ENCODE results near the gene CLEC2B.

Gene CLEC2B

GRCh38 chr12:9868311-9868801 is 798 bp downstream of the CLEC2B start:
- DNase-seq: peak; percentile 70

GRCh38 chr12:9867531-9867930 is 1.6 kb downstream of the CLEC2B start:
- peak; percentile 61 for DNase-seq

- peak; percentile 73 for DNase-seq
These were observed 2.3 kb downstream of the CLEC2B start for GRCh38 chr12:9866860-9867269.

GRCh38 chr12:9864913-9865675 is 4.1 kb downstream of the CLEC2B start:
- peak; percentile 67 for DNase-seq

- DNase-seq: no peak
These were observed 11.0 kb downstream of the CLEC2B start for GRCh38 chr12:9858135-9858534.

- DNase-seq: no peak
These were observed 12.3 kb downstream of the CLEC2B start for GRCh38 chr12:9856894-9857293.

- peak; percentile 23 for DNase-seq
These were observed 13.0 kb downstream of the CLEC2B start for GRCh38 chr12:9856151-9856550.

- no peak for DNase-seq
These were observed 17.2 kb downstream of the CLEC2B start for GRCh38 chr12:9851927-9852326.

GRCh38 chr12:9851050-9851449 is 18.1 kb downstream of the CLEC2B start:
- DNase-seq: peak; percentile 14

GRCh38 chr12:9848899-9849298 is 20.3 kb downstream of the CLEC2B start:
- no peak for DNase-seq

GRCh38 chr12:9843407-9843806 is 25.7 kb downstream of the CLEC2B start:
- no peak for DNase-seq

- no peak for DNase-seq
These were observed 37.4 kb downstream of the CLEC2B start for GRCh38 chr12:9831720-9832119.

- no peak for DNase-seq
These were observed 39.2 kb downstream of the CLEC2B start for GRCh38 chr12:9829982-9830381.

- DNase-seq: no peak
These were observed 39.7 kb downstream of the CLEC2B start for GRCh38 chr12:9829483-9829882.

- DNase-seq: no peak
These were observed 41.8 kb downstream of the CLEC2B start, which contains the start of gene KLRF1 for GRCh38 chr12:9827209-9827888. Gene KLRF1 (plus strand): TSS chr12:9827481. CDS start chr12:9827545, 64 bp downstream.

- no peak for DNase-seq
These were observed 48.7 kb downstream of the CLEC2B start for GRCh38 chr12:9820281-9820930.

GRCh38 chr12:9813821-9814798 is 55.0 kb downstream of the CLEC2B start:
- DNase-seq: peak; percentile 89

- DNase-seq: no peak
These were observed 57.5 kb downstream of the CLEC2B start for GRCh38 chr12:9811621-9812020.

- peak; percentile 48 for DNase-seq
These were observed 58.5 kb downstream of the CLEC2B start for GRCh38 chr12:9810671-9811070.

- no peak for DNase-seq
These were observed 59.3 kb downstream of the CLEC2B start for GRCh38 chr12:9809866-9810265.

- DNase-seq: no peak
These were observed 59.8 kb downstream of the CLEC2B start for GRCh38 chr12:9809338-9809737.

GRCh38 chr12:9808504-9808903 is 60.6 kb downstream of the CLEC2B start:
- DNase-seq: no peak
